ENCODE results near the gene SLC11A1.

Gene SLC11A1

DNA sequence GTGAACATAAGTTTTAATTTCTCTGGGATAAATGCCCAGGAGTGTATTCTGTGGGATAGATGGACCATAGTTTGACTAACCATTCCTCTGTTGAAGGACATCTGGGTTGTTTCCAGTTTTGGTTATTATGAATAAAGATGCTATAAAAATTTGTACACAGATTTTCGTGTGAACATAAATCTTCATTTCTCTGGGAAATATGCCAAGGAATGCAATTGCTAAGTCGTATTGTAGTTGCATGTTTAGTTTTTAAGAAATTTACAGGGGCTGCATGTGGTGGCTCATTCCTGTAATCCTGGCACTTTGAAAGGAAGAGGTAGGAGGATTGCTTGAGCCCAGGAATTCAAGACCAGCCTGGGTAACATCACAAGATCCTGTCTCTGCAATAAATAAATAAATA lies 6.9 kb upstream of the SLC11A1 start:
- TF ChIP-seq, protein P1, sequence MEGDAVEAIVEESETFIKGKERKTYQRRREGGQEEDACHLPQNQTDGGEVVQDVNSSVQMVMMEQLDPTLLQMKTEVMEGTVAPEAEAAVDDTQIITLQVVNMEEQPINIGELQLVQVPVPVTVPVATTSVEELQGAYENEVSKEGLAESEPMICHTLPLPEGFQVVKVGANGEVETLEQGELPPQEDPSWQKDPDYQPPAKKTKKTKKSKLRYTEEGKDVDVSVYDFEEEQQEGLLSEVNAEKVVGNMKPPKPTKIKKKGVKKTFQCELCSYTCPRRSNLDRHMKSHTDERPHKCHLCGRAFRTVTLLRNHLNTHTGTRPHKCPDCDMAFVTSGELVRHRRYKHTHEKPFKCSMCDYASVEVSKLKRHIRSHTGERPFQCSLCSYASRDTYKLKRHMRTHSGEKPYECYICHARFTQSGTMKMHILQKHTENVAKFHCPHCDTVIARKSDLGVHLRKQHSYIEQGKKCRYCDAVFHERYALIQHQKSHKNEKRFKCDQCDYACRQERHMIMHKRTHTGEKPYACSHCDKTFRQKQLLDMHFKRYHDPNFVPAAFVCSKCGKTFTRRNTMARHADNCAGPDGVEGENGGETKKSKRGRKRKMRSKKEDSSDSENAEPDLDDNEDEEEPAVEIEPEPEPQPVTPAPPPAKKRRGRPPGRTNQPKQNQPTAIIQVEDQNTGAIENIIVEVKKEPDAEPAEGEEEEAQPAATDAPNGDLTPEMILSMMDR (conservative IDR thresholded peaks at IDR 0.05) = no peak
- peak overlapping the region; percentile 53 for H3K27ac ChIP-seq

DNA sequence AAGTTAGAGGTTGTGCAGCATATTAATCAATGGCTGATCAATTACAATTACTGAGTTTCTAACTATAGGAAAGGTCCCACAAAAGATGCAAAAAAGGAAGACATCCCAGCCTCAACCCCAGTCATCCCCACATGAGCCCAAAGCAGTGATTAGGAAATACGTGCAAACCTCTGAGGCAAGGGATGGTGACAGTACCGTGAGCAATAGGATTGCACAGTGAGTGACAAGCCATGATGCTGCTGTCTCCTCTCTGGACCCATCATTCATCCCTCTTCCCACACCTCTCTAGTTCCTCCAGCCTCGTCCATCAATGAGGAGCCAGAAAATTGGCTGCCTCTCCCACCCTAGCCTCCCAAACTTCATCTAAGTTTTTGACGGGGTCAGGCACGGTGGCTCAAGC lies 4.0 kb upstream of the SLC11A1 start:
- TF ChIP-seq, protein P1 (conservative IDR thresholded peaks at IDR 0.05) = no peak
- H3K27ac ChIP-seq = no peak overlapping the region

GRCh38 chr2:218382785-218383184 lies 712 bp downstream of the SLC11A1 start:
- TF ChIP-seq, protein P1 (conservative IDR thresholded peaks at IDR 0.05) = no peak
- H3K27ac ChIP-seq = no peak overlapping the region

DNA sequence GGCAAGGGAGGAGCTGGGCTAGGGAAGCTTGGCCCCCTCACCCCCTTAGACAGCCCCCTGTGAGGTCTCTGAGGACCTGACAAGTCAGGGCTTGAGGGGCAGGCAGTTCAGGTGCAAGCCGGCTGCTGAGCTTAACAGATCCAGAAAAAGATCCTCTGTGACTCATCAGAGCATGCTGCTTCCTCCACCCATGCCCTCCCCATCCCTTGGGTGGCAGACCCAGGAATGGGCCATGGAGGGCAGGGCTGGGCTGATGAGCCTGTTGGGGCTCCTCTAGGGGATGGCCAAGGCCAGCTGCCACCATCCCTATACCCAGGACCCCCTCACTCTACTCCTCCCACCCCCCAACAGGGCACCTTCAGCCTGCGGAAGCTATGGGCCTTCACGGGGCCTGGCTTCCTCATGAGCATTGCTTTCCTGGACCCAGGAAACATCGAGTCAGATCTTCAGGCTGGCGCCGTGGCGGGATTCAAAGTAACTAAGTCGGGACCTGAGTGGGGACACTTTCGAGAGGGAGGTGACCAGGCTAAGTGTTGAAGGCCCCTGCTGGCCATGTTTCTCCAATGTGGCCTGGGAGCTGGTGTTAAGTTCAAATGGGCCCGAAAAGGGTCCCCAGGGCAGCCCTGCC lies 1.9 kb downstream of the SLC11A1 start:
- TF ChIP-seq, protein P1 (conservative IDR thresholded peaks at IDR 0.05) = no peak
- H3K27ac ChIP-seq = no peak overlapping the region

DNA sequence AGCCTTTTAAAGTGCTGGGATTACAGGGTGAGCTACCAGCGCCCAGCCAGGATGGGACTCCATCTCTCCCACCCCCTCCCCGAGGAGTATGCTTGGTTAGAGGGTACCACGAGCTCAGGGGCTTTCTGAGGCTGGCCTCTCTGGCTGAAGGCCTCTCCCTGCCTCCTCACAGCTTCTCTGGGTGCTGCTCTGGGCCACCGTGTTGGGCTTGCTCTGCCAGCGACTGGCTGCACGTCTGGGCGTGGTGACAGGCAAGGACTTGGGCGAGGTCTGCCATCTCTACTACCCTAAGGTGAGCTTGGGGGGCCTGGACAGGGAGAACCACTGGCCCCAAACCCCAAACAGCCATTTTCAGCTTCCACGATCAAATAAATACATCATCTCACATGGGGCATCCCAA lies 2.9 kb downstream of the SLC11A1 start:
- TF ChIP-seq, protein P1 (conservative IDR thresholded peaks at IDR 0.05) = no peak
- no peak overlapping the region for H3K27ac ChIP-seq

- TF ChIP-seq, protein P1 (conservative IDR thresholded peaks at IDR 0.05) = no peak
- H3K27ac ChIP-seq = no peak overlapping the region
Measured at GRCh38 chr2:218386505-218387368, 4.7 kb downstream of the SLC11A1 start.

DNA sequence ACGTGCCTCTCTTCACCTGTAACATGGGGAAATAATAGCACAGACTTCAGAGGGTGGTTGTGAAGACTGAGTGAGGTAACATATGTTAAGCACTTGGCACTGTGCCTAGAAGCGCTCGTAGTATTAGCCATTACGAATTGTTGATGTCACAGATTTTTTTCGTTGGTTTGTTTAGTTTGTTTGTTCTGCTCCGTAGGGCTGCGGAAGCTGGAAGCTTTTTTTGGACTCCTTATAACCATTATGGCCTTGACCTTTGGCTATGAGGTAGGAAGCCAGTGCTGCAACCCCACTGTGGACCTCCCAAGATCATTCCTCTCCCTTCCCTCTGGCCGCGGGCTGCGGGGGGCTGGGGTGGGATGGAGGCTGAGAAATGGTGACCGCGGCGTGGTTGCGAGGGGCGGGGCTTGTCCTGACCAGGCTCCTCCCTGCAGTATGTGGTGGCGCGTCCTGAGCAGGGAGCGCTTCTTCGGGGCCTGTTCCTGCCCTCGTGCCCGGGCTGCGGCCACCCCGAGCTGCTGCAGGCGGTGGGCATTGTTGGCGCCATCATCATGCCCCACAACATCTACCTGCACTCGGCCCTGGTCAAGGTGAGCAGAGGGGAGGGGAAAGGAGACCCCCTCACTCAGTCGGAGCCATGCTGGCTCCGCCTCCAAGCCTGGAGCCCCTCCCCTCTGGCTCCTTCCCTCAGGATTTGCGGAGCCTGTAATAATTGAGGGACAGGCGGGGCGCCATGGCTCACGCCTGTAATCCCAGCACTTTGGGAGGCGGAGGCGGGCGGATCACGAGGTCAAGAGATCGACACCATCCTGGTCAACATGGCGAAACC lies 5.5 kb downstream of the SLC11A1 start:
- H3K27ac ChIP-seq = no peak overlapping the region
- TF ChIP-seq, protein P1 (conservative IDR thresholded peaks at IDR 0.05) = no peak
